ENCODE data around the gene CCP110.

CCP110 gene

DNA sequence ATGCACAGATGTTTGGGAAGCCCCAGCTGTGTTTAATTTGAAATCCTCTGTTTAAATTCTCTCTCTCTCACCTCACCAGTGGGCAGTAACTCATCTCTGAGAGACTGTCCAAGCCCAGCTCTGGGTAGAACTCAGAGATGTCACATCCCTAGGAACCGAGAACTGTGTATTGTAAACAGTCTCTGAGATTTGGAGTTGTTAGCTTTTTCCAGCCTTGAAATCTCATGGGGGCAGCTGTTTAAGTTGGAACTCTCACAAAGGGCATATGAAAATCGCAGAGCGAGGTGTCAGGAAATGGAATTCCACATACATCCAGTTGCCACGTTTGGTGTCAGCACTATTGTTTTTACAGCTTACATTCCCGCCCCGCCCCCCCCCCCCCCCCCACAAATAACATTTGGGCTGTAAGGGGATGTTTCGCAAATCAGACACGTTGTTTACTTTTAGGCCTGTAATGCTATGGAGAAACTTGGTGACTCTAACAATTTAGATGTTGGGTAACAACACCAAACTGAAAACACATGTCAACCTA lies 66.1 kb downstream of the CCP110 start:
- H3K4me3 ChIP-seq (ENCODE audit: low read length) = no peak overlapping the region
- DNase-seq (ENCODE audit: low read depth) = peak; percentile 17
- TF ChIP-seq, protein P1, sequence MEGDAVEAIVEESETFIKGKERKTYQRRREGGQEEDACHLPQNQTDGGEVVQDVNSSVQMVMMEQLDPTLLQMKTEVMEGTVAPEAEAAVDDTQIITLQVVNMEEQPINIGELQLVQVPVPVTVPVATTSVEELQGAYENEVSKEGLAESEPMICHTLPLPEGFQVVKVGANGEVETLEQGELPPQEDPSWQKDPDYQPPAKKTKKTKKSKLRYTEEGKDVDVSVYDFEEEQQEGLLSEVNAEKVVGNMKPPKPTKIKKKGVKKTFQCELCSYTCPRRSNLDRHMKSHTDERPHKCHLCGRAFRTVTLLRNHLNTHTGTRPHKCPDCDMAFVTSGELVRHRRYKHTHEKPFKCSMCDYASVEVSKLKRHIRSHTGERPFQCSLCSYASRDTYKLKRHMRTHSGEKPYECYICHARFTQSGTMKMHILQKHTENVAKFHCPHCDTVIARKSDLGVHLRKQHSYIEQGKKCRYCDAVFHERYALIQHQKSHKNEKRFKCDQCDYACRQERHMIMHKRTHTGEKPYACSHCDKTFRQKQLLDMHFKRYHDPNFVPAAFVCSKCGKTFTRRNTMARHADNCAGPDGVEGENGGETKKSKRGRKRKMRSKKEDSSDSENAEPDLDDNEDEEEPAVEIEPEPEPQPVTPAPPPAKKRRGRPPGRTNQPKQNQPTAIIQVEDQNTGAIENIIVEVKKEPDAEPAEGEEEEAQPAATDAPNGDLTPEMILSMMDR (IDR thresholded peaks at IDR 0.05; ENCODE audit: insufficient read depth, low read depth, low read length, missing control alignments) = no peak

DNA sequence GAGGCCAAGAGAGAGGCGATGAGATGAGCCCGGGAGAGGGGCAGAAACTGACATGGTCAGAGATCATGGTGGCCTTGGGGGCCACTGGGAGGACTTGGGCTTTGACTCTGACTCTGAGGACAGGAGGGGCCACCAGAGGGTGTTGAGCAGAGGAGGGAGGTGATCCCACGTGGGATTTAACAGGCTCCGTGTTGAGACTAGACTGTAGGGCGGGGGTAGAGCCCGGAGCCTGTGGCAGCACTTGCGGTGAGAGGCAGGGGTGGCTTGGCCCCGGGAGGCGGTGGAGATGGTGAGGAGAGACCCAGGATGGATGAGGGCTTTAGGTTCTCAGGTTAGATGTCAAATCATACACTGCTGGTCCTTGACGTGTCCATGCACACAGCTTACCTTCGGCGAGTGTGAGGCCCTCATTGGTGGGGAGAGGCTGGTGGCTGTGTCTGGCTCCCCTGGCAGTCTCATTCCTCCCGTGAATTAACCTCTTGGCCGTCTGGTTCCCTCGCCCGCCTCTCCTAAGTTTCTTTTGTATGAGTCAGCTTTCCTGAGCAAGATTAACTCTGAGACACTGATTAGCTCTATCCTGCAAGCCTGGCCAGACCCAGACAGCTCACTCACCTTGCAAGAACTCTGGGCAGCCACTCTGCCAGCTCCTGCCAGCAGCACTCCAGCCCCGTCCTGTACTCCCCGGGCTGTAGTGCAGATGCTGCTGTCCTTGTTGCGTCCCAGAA lies 71.5 kb downstream of the CCP110 start:
- TF ChIP-seq, protein P1 (IDR thresholded peaks at IDR 0.05; ENCODE audit: insufficient read depth, low read depth, low read length, missing control alignments) = no peak
- peak; percentile 87 for DNase-seq (ENCODE audit: low read depth)
- H3K4me3 ChIP-seq (ENCODE audit: low read length) = no peak overlapping the region

DNA sequence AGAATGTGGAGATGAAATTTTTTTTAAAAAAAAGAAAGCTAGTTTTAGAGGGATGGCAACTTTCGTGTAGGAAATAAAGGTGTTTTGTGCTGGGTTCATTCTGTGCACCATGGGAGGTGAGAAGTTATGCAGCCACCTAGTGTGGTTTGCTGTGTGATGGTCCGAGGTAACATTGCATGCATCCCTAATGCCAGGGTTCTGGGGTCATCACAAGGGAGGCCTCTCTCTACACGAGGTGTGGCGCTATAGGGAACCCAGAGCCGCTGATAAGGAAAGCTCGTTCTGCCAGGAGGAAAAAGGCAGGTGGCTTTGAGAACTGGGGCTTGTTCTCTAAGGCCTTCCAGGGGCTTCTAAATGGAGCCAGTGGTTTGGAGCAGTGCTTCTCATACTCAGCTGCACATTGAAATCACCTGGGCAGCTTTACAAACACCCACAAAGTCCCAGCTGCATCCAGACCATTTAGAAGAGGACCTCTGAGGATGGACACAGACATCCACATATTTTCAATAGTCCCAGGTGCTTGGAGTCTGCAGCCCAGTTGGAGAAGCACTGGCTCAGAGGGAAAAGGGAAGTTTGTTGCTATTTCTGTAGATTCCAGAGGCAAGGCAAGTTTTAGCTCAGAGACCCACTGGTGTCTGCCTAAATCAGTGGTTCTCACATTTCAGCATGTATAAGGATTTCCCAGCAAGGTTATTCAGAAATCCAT lies 75.2 kb downstream of the CCP110 start:
- no peak for DNase-seq (ENCODE audit: low read depth)
- TF ChIP-seq, protein P1 (IDR thresholded peaks at IDR 0.05; ENCODE audit: insufficient read depth, low read depth, low read length, missing control alignments) = no peak

DNA sequence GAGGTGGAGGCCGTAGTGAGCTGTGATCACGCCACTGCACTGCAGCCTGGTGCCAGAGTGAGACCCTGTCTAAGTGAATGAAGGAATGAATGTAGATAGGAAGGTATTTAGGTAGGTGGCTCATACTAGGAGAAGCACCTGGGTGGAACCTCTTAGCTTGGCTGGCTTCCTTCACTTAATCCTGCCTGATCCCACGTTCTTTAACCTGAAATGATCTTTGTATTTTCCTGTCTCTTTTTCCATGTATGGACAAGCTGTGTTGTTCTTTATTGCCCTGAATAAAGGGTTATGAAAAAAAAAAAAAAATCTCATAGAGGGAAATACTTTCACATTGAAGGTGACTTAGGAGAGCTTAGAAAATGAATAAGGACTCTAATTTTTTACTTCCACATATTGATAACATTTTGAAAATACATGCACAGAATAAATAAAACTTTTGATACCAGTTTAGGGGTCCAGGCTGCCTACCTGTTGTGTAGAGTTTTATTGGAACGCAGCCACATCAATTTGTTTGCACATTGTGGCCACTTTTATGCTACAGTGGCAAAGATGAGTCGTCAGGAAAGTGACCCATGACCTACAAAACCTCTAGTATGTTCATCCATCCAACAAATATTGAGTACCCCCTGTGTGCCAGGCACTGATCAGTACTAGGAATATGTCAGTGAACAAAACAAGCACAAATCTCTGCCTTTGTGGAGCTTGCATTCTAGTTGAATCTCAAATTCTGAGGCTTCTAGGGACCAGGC lies 76.4 kb downstream of the CCP110 start:
- no peak for DNase-seq (ENCODE audit: low read depth)
- H3K4me3 ChIP-seq (ENCODE audit: low read length) = no peak overlapping the region
- TF ChIP-seq, protein P1 (IDR thresholded peaks at IDR 0.05; ENCODE audit: insufficient read depth, low read depth, low read length, missing control alignments) = no peak

More for the DNA sequence above, 75.2 kb downstream of the CCP110 start:
- no peak overlapping the region for H3K4me3 ChIP-seq (ENCODE audit: low read length)

DNA sequence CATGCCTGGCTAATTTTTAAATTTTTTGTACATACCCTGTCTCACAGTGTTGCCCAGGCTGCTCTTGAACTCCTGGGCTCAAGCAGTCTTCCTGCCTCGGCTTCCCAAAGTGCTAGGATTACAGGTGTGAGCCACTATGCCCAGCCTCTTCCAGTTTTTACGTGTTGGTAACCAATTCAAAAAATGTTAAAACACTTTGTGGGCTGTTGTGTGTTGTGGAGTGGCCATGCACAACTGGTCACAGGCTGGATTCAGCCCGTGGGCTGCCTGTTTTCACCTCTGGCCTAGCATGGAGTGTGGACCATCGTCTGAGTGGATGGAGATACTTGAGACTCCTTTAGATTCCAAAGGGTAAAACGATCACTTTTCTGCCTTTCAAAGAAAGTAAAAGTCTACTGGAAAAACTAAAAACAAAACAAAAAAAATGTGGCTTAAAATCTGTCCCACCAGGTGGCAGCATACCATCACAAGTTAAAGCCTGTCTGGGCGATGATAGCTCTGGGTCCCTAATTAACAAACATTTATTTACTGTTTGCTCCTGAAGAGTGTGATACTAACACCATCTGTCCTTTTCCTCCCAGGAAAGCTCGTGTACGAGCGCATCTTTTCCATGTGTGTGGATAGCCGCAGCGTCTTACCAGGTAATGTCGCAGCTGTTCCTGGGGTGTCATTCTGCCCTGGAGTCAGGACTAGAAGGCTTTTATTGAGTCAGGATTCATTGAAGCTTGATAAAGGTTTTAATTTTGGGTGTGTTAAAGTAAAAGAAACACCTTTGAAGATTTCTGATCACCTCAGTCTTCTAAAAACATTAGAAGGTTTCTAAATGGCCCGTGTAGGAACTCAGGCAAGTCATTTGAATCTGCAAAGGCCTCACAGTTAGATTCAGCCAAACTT lies 77.6 kb downstream of the CCP110 start:
- TF ChIP-seq, protein P1 (IDR thresholded peaks at IDR 0.05; ENCODE audit: insufficient read depth, low read depth, low read length, missing control alignments) = peak; percentile 56
- no peak overlapping the region for H3K4me3 ChIP-seq (ENCODE audit: low read length)
- peak; percentile 53 for DNase-seq (ENCODE audit: low read depth)
